Measurements from ENCODE around the gene NCAN.

The NCAN gene

DNA sequence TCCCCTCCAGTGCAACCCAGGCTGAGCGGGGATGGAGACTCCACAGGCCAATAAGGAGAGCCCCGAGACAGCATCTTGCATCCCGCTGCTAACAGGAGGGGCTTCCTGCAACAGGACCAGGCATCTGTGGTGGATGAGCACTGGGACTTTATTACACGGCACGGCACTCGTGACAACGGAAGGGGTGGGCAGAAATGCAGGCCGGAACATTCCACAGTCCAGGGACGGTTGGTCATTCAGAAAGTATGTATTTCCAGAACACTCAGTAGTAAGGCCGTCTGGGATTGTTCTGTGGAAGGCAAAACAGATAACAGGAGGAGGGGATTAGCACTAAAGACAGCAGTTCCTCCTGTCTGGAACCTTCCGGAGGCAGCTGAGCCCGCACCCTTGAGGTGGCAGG, 64.6 kb downstream of the NCAN start:
- TF ChIP-seq, protein P1, sequence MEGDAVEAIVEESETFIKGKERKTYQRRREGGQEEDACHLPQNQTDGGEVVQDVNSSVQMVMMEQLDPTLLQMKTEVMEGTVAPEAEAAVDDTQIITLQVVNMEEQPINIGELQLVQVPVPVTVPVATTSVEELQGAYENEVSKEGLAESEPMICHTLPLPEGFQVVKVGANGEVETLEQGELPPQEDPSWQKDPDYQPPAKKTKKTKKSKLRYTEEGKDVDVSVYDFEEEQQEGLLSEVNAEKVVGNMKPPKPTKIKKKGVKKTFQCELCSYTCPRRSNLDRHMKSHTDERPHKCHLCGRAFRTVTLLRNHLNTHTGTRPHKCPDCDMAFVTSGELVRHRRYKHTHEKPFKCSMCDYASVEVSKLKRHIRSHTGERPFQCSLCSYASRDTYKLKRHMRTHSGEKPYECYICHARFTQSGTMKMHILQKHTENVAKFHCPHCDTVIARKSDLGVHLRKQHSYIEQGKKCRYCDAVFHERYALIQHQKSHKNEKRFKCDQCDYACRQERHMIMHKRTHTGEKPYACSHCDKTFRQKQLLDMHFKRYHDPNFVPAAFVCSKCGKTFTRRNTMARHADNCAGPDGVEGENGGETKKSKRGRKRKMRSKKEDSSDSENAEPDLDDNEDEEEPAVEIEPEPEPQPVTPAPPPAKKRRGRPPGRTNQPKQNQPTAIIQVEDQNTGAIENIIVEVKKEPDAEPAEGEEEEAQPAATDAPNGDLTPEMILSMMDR (IDR thresholded peaks at IDR 0.05; ENCODE audit: extremely low read depth, missing control alignments) = no peak
- DNase-seq (ENCODE audit: low spot score) = no peak

GRCh38 chr19:19276851-19277250, 65.1 kb downstream of the NCAN start:
- TF ChIP-seq, protein P1 (IDR thresholded peaks at IDR 0.05; ENCODE audit: extremely low read depth, missing control alignments) = no peak
- no peak for DNase-seq (ENCODE audit: low spot score)

DNA sequence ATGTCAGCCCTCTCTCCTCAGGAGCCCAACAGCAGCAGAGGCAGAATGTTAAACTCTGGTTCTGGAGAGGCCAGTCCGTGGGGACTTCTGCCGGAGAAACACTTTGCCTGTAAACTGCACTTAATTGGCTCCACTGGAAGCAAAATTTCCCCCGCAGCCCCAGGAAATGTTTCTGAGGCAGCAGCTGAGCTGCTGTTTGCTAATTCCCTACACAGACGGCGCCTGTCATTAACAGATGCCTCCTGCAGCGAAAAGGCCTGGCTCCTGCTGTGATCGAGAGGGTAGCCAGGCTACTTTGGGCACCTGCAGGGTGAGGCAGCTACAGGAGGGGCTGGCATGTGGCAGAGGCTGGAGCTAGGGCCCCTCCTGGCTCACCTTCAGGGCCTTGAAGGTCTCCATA, 66.6 kb downstream of the NCAN start:
- TF ChIP-seq, protein P1 (IDR thresholded peaks at IDR 0.05; ENCODE audit: extremely low read depth, missing control alignments) = no peak
- DNase-seq (ENCODE audit: low spot score) = no peak

DNA sequence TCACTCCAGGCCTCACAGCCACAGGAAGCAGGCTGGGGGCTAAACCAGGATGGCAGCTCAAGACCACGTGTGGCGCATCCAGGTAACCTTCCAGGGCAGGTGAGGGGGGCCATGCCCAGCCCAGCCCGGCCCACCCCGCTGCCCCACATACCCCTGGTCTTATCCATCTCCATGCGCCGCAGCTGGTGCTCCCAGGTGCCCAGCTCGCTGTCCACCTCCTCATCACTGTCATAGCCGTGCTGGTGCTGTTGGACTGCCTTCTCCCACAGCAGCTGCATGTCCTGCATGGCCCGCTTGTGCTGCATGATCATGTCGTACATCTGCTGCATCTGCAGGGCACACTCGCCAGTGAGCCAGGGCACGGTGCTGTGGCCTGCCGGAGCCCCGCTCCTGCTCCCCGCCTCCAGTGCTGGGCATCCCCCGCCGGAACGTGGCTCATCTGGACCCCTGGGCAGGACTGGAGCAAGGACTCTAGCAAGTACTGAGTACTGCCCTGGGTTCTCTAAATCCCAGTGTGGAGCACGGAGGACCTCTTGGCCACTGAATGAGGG, 67.4 kb downstream of the NCAN start:
- TF ChIP-seq, protein P1 (IDR thresholded peaks at IDR 0.05; ENCODE audit: extremely low read depth, missing control alignments) = no peak
- no peak for DNase-seq (ENCODE audit: low spot score)

GRCh38 chr19:19279853-19280252, 68.1 kb downstream of the NCAN start:
- no peak for DNase-seq (ENCODE audit: low spot score)
- TF ChIP-seq, protein P1 (IDR thresholded peaks at IDR 0.05; ENCODE audit: extremely low read depth, missing control alignments) = no peak

GRCh38 chr19:19280561-19280960, 68.8 kb downstream of the NCAN start:
- DNase-seq (ENCODE audit: low spot score) = no peak
- TF ChIP-seq, protein P1 (IDR thresholded peaks at IDR 0.05; ENCODE audit: extremely low read depth, missing control alignments) = no peak

- DNase-seq (ENCODE audit: low spot score) = no peak
- TF ChIP-seq, protein P1 (IDR thresholded peaks at IDR 0.05; ENCODE audit: extremely low read depth, missing control alignments) = no peak
Measured at GRCh38 chr19:19285686-19286085, 73.9 kb downstream of the NCAN start.
